ENCODE data around the gene RAD51C. TPM values are rescaled to one million over a fixed set of nuclear protein-coding genes. Genes with fewer than 3 reads are reported as not detected.
"Not testable (repeated sequence)": the region's sequence is repeated elsewhere in the genome, so short reads cannot be mapped to it uniquely, and the experiment has no call there.

RAD51C gene
- total RNA-seq, 1 donor from 2014 or later, result 37.6 TPM

DNA sequence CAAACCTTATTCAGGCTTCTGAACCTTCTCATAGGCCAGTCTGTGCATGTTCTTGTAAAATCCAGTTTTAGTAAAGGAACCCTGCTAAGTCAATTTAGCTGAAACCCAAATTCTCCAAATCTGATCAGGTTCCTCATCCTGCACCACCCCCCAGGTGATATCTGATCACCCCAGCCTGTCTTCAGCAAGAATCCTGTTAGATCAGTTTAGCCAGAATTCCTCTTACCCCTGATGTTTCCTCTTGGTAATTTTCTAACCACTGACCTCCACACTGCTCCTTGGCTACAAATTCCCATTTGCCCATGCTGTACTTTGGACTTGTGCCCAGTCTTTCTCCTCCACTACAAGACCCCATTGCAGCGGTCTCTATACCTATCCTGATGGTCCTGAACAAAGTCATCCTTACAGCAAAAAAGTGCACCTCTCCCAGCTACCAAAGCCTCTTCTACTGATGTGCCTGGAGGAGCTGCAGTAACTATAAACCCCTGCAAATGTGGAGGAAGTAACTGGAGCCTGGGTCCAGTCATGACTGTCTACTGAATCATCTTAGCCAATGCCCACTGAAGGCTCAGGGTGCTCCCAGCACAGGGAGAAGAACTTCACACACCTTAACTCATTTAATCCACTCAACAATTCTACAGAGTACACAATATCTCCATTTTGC is 24.3 kb upstream of the RAD51C start:
- Histone ChIP-seq H3K27me3 (ENCODE audit: low read depth) (peaks cover 4% of the 10 kb centered on the region), H3K4me3 (no peak overlapping the region), H3K4me1 (no peaks in the 10 kb centered on the region), H3K27ac (replicated peaks) (no peak overlapping the region), H3K36me3 (no peaks in the 10 kb centered on the region), H3K9me3 (replicated peaks) (no peaks in the 10 kb centered on the region)
- TF ChIP-seq CTCF (IDR thresholded peaks at IDR 0.05; ENCODE audit: borderline replicate concordance), result no peak
- no peak for DNase-seq
- intact Hi-C loops (cut with micrococcal nuclease), result no loop called here

GRCh38 chr17:58668598-58668935 is 23.8 kb upstream of the RAD51C start:
- no peak for TF ChIP-seq CTCF (IDR thresholded peaks at IDR 0.05; ENCODE audit: borderline replicate concordance)
- H3K9me3 ChIP-seq (replicated peaks), result no peaks in the 10 kb centered on the region
- no peak for DNase-seq
- H3K27ac ChIP-seq (replicated peaks), result no peak overlapping the region
- H3K36me3 ChIP-seq, result no peaks in the 10 kb centered on the region
- no peak overlapping the region for H3K4me3 ChIP-seq
- peaks cover 4% of the 10 kb centered on the region for H3K27me3 ChIP-seq (ENCODE audit: low read depth)
- no peaks in the 10 kb centered on the region for H3K4me1 ChIP-seq
- intact Hi-C loops (cut with micrococcal nuclease), result no loop called here

- Histone ChIP-seq H3K4me3 (no peak overlapping the region), H3K4me1 (no peaks in the 10 kb centered on the region), H3K9me3 (replicated peaks) (no peaks in the 10 kb centered on the region), H3K36me3 (no peaks in the 10 kb centered on the region), H3K27me3 (ENCODE audit: low read depth) (peaks cover 4% of the 10 kb centered on the region), H3K27ac (replicated peaks) (no peak overlapping the region)
- no peak for DNase-seq
- intact Hi-C loops (cut with micrococcal nuclease), result no loop called here
- TF ChIP-seq CTCF (IDR thresholded peaks at IDR 0.05; ENCODE audit: borderline replicate concordance), result no peak
Observed at GRCh38 chr17:58669853-58670252, 22.5 kb upstream of the RAD51C start.

DNA sequence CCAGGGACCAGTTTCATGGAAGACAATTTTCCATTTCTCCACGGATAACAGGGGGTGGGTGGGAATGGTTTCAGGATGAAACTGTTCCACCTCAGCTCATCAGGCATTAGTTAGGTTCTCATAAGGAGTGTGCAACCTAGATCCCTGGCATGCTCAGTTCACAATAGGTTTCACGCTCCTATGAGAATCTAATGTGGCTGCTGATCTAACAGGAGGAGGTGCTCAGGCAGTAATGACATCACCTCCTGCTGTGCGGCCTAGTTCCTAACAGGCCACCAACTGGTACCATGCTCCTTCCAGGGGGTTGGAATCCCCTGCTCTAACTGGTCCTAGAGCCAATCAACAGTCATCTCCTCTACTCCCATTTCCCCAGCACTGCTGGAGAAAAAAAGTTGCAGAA is 20.4 kb upstream of the RAD51C start:
- Histone ChIP-seq H3K27ac (replicated peaks) (no peak overlapping the region), H3K27me3 (ENCODE audit: low read depth) (peaks cover 4% of the 10 kb centered on the region), H3K4me1 (no peaks in the 10 kb centered on the region), H3K9me3 (replicated peaks) (no peaks in the 10 kb centered on the region), H3K36me3 (no peaks in the 10 kb centered on the region), H3K4me3 (no peak overlapping the region)
- no peak for TF ChIP-seq CTCF (IDR thresholded peaks at IDR 0.05; ENCODE audit: borderline replicate concordance)
- intact Hi-C loops (cut with micrococcal nuclease), result no loop called here
- no peak for DNase-seq

GRCh38 chr17:58677194-58677880 is 15.1 kb upstream of the RAD51C start:
- Histone ChIP-seq H3K9me3 (replicated peaks) (no peaks in the 10 kb centered on the region), H3K4me1 (no peaks in the 10 kb centered on the region), H3K27ac (replicated peaks) (no peak overlapping the region), H3K4me3 (no peak overlapping the region), H3K27me3 (ENCODE audit: low read depth) (no peaks in the 10 kb centered on the region), H3K36me3 (no peaks in the 10 kb centered on the region)
- no peak for DNase-seq
- intact Hi-C loops (cut with micrococcal nuclease), result no loop called here
- no peak for TF ChIP-seq CTCF (IDR thresholded peaks at IDR 0.05; ENCODE audit: borderline replicate concordance)

- H3K9me3 ChIP-seq (replicated peaks); H3K36me3 ChIP-seq; H3K27me3 ChIP-seq (ENCODE audit: low read depth); intact Hi-C loops (cut with micrococcal nuclease); H3K4me3 ChIP-seq; H3K4me1 ChIP-seq; H3K27ac ChIP-seq (replicated peaks); DNase-seq: not testable (repeated sequence)
Observed at GRCh38 chr17:58678287-58678686, 14.1 kb upstream of the RAD51C start.
